ENCODE results near the gene KCNG3. TPM values are rescaled to one million over a fixed set of nuclear protein-coding genes. Genes with fewer than 3 reads are reported as not detected.

KCNG3 gene
- total RNA-seq, 1 experiment from 2014 or later = 4.3 TPM

GRCh38 chr2:42470706-42471105 is 23.1 kb downstream of the KCNG3 start:
- intact Hi-C loops (cut with micrococcal nuclease; ENCODE audit: unreplicated experiment) = no loop called here
- ChIA-PET POLR2A (no interaction called here), CTCF (no interaction called here)
- no peaks in the 10 kb centered on the region for H3K4me1 ChIP-seq (ENCODE audit: control insufficient read depth, insufficient read depth, low read length)
- H3K27ac ChIP-seq (ENCODE audit: low read length) = no peak overlapping the region
- DNase-seq (ENCODE audit: low read depth, low spot score) (no peak), ATAC-seq (no peak)
- in situ Hi-C loops (cut with HindIII; ENCODE audit: low pct_unique_long_range_greater_than_20kb, low sequenced_read_pairs) = no loop called here
- H3K36me3 ChIP-seq (ENCODE audit: control insufficient read depth, insufficient read depth, low read length) = no peaks in the 10 kb centered on the region
- no peaks in the 10 kb centered on the region for H3K27me3 ChIP-seq (ENCODE audit: control insufficient read depth, insufficient read depth, low read length)
- no TSS peak for BruUV-seq (replicated peaks)
- TF ChIP-seq, protein P1, sequence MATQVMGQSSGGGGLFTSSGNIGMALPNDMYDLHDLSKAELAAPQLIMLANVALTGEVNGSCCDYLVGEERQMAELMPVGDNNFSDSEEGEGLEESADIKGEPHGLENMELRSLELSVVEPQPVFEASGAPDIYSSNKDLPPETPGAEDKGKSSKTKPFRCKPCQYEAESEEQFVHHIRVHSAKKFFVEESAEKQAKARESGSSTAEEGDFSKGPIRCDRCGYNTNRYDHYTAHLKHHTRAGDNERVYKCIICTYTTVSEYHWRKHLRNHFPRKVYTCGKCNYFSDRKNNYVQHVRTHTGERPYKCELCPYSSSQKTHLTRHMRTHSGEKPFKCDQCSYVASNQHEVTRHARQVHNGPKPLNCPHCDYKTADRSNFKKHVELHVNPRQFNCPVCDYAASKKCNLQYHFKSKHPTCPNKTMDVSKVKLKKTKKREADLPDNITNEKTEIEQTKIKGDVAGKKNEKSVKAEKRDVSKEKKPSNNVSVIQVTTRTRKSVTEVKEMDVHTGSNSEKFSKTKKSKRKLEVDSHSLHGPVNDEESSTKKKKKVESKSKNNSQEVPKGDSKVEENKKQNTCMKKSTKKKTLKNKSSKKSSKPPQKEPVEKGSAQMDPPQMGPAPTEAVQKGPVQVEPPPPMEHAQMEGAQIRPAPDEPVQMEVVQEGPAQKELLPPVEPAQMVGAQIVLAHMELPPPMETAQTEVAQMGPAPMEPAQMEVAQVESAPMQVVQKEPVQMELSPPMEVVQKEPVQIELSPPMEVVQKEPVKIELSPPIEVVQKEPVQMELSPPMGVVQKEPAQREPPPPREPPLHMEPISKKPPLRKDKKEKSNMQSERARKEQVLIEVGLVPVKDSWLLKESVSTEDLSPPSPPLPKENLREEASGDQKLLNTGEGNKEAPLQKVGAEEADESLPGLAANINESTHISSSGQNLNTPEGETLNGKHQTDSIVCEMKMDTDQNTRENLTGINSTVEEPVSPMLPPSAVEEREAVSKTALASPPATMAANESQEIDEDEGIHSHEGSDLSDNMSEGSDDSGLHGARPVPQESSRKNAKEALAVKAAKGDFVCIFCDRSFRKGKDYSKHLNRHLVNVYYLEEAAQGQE (IDR thresholded peaks at IDR 0.05; ENCODE audit: insufficient read depth in 1 of 2, low read depth in 2 of 2, low read length in 1 of 2) = no peak
- TF ChIP-seq TCF7L2 (IDR thresholded peaks at IDR 0.05; ENCODE audit: low read depth, low read length) = no peak
- no peak for TF ChIP-seq POLR2AphosphoS5 (IDR thresholded peaks at IDR 0.05; ENCODE audit: low read depth, low read length)
- no peaks in the 10 kb centered on the region for H3K9me3 ChIP-seq (ENCODE audit: control insufficient read depth, insufficient read depth, low read depth, low read length)
- no peak overlapping the region for H3K4me3 ChIP-seq (ENCODE audit: low read depth in 2 of 2, low read length in 2 of 2)

GRCh38 chr2:42464631-42465030 is 29.2 kb downstream of the KCNG3 start:
- no peaks in the 10 kb centered on the region for H3K36me3 ChIP-seq (ENCODE audit: control insufficient read depth, insufficient read depth, low read length)
- H3K4me1 ChIP-seq (ENCODE audit: control insufficient read depth, insufficient read depth, low read length) = no peaks in the 10 kb centered on the region
- DNase-seq (ENCODE audit: low read depth, low spot score) (no peak), ATAC-seq (no peak)
- CTCF ChIA-PET = no interaction called here
- POLR2A ChIA-PET = interaction anchor here (0.6 kb wide), 1 partner anchor 1704 kb away, joined by 14 read pairs; the partner anchor contains the start of gene PPM1B
- H3K4me3 ChIP-seq (ENCODE audit: low read depth in 2 of 2, low read length in 2 of 2) = no peak overlapping the region
- in situ Hi-C loops (cut with HindIII; ENCODE audit: low pct_unique_long_range_greater_than_20kb, low sequenced_read_pairs) = no loop called here
- TF ChIP-seq POLR2AphosphoS5 (IDR thresholded peaks at IDR 0.05; ENCODE audit: low read depth, low read length) (no peak), TCF7L2 (IDR thresholded peaks at IDR 0.05; ENCODE audit: low read depth, low read length) (no peak), SIN3A (IDR thresholded peaks at IDR 0.05; ENCODE audit: borderline replicate concordance, insufficient read depth, low read depth, low read length) (no peak)
- TF ChIP-seq, protein P1 (IDR thresholded peaks at IDR 0.05; ENCODE audit: insufficient read depth in 1 of 2, low read depth in 2 of 2, low read length in 1 of 2) = no peak
- TF ChIP-seq, protein P2, sequence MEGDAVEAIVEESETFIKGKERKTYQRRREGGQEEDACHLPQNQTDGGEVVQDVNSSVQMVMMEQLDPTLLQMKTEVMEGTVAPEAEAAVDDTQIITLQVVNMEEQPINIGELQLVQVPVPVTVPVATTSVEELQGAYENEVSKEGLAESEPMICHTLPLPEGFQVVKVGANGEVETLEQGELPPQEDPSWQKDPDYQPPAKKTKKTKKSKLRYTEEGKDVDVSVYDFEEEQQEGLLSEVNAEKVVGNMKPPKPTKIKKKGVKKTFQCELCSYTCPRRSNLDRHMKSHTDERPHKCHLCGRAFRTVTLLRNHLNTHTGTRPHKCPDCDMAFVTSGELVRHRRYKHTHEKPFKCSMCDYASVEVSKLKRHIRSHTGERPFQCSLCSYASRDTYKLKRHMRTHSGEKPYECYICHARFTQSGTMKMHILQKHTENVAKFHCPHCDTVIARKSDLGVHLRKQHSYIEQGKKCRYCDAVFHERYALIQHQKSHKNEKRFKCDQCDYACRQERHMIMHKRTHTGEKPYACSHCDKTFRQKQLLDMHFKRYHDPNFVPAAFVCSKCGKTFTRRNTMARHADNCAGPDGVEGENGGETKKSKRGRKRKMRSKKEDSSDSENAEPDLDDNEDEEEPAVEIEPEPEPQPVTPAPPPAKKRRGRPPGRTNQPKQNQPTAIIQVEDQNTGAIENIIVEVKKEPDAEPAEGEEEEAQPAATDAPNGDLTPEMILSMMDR (IDR thresholded peaks at IDR 0.05) = no peak
- no peaks in the 10 kb centered on the region for H3K9me3 ChIP-seq (ENCODE audit: control insufficient read depth, insufficient read depth, low read depth, low read length)
- no peak overlapping the region for H3K27ac ChIP-seq (ENCODE audit: low read length)
- no peaks in the 10 kb centered on the region for H3K27me3 ChIP-seq (ENCODE audit: control insufficient read depth, insufficient read depth, low read length)
- BruUV-seq (replicated peaks) = no TSS peak
- intact Hi-C loops (cut with micrococcal nuclease; ENCODE audit: unreplicated experiment) = no loop called here
